Measurements from ENCODE around the gene SPI1.
A peak's percentile ranks its signal among the peaks of the same experiment; 100 is the strongest.

The SPI1 gene

DNA sequence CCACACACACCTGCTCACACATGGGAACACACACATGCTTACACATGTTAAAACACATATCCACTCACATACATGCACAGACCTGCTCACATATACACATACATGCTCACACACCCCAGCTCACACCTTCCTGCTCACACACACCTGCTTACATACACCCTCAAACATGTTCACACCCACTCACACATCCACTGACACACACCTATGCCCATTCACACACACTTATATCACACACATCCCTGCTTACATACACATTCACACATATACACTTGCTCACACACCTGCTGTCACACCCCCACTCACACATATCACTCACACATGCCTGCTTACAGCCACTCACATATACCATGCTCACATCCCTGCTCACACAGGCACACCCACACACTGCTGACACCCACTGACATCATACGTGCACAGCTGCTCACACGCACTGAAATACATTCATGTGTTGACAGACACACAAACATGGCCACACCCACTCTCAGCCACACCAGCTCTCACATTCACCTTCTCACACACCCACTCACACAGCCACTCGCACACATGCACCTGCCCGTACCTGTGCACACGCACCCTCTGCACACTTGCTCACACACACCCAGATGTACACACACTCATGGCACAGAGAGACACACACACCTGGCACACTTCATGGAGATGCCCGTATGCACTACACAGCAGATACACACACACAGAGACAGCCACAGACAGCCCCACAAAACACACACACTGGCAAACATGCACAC lies 20.2 kb downstream of the SPI1 start:
- DNase-seq (ENCODE audit: low spot score) = no peak

DNA sequence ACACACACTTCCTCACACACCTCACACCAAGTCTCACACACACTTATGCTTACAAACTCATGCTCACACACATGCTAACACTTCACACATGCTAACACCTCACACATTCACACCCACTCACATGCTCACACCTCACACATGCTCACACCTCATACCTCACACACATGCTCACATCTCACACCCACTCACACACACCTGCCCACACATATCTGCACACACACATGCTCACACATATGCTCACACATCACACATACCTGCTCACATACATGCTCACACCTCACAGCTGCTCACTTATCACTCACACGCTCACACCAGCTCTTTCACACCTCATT lies 21.4 kb downstream of the SPI1 start:
- no peak for DNase-seq (ENCODE audit: low spot score)

DNA sequence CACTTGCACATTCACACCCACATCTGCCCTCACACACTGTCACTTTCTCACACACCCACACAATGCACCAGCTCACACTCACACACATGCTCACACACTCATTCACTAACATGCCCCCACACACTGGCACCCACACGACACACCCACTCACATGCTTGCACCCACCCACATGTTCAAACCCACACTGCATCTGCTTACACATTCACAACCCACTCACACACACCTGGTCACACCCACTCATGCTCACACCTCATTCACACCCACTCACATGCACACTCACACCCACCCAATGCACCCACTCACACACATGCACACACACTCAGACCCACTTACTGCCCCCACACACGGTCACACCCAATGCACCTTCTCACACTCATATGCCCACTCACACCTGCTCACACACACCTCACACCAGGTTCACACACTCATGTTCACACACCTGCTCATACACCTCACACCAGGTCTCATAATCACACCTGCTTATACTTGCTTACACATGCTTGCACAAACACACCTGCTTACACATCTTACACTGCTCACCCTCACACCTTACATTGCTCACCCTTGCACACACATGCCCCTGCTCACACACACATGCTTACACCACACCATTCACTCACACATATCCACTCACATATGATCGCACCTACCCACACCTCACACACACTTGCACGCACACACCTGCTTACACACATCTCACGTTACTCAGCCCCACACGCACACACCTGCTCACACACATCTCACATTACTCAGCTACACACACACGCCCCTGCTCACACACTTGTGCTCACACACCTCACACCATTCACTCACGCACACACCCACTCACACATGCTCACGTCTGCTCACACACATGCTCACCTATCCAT lies 22.0 kb downstream of the SPI1 start:
- no peak for DNase-seq (ENCODE audit: low spot score)

DNA sequence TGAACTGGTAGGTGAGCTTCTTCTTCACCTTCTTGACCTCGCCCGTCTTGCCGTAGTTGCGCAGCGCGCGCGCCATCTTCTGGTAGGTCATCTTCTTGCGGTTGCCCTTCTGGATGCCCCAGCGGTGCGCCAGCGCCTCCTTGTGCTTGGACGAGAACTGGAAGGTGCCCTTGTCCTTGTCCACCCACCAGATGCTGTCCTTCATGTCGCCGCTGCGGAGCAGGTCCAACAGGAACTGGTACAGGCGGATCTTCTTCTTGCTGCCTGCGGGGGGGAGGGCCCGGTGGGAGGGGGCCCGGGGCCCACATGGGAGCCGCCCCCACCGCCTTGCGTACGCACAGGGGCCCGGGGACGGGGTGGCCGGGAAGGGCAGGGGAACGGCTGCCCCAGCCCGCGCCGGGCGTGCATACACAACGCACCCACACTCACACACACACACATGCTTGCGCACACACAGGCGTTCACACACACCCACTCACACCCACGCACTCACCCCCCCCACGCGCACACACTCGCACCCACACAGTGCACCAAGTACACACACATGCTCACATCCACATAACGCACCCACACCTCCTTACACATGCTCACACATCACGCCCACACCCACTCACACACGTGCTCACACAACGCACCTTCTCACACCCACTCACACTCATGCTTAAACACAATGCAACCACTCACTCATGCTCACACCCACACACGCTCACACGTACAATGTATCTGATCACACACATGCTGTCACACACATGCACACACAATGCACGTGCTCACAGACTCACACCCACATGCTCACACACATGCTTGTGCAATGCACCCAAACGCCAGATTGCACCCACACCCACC lies 22.8 kb downstream of the SPI1 start:
- peak; percentile 92 for DNase-seq (ENCODE audit: low spot score)

DNA sequence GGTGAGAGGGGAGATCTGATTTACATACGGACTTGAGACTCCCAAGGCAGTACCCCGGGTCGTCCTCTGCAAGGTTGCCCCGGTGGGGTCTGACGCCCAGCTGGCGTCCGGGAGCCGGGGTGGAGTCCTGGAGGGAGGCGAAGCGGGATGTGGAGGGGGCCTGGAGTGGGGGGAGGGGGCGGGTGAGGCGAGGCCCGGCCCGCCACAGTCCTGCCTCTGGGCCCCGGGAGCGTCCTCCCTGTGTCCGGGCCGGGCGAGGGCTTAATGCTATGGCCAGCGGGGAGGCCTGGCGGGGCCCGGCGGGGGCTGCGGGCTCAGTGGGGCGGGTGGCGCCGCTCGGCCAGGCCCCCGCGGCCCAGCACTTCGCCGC lies 23.4 kb downstream of the SPI1 start:
- no peak for DNase-seq (ENCODE audit: low spot score)

DNA sequence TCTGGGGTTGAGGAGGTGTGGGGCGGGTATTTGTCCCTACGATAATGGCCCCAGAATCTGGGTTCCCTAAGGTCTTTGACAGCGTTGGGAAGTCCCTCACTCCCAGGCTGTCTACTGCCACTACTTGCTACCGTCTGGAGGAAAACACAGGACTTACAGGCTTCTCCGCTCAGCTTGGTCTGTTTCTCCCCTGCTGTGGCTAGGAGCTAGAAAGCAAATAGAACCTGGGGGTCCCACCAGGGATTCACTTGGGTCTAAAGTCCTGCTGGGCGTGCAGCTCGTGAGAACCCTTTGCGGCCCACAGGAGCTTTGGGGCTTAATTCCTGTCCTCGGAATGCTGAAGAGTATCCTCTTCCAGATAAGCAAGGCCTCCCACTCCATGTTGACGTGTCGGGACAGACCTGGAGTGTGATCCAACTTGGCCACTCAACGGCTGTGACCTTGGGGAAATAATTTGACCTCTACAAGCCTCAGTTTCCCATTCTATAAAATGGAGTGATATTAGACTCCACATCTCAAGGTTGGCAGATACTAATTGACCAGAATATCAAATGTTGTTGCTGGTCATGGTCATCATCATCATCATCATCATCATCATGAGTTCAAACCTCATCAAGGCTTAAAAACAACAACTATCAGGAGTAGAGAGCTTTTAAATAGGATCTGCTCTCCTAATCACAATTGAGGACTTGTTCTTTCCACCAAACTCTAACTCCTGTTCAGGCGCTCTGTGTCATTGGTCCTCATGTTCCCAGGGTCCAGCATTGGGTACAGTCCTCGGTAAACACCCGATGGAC lies 24.2 kb downstream of the SPI1 start:
- DNase-seq (ENCODE audit: low spot score) = no peak

DNA sequence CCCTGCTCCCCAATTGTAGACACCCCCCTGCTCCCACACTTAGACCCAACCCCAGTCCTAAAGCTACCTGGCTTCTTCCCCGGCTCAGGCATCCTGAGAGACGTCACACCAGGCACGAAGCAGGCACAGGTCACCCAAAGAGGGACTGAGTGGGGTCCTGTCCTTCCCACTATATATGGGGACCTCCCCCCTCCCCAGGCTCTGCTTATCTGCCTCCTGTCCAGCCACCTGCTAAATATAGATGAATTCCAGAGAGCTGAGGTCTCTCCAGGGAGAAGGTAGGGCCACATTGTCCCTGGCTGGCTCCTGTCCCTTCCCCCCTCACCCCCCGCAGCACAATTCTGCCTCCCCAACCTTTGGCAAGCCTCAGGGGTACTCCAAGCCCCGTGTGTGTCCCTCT lies 25.8 kb downstream of the SPI1 start, which contains the start of gene MYBPC3:
Gene MYBPC3, minus strand, starts transcription at position 147 of the 400 bp plus-strand sequence. Its CDS starts 55 bp downstream, at position 92.
- no peak for DNase-seq (ENCODE audit: low spot score)

DNA sequence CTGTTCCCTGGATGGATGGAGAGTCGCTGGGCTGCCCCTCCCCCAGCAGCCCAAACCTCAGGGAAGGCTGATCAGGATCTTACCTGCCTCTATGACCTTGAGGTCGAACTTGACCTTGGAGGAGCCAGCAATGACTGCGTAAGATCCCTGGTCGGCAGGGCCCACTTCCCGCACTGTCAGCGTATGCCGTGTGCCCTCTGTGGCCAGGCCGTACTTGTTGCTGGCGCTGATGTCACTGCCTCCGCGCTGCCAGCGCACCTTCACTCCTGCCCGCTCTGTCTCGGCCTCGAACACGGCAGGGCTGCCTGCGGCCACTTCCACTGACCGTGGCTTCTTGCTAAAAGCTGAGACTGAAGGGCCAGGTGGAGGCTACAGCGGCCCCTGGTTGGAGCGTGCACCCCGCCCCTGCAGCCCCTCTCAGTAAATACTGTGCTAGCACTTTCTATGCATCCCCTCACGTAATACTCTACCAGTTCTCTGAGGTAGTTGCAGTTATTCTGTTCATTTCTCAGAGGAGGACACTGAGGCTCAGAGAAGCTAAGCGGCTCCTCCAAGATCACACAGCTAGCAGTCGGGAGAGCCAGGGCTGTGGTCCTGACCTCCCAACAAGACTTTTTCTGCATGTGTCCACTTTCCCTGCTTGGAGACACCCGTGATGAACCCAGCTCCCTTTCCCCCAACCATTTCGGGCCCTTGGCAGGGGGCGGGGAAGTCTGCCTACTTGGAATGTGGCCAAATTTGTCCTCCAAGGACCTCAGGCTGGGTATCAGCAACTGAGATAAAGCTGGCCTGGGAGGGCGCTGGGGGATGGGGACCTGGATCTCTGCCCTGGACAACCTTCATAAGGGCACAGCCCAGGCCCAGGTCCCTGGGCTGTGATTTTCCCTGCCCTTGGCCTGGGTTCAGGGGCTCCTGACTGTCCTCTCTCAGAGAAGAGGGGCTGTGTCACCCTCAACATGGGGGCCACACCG lies 26.9 kb downstream of the SPI1 start:
- no peak for DNase-seq (ENCODE audit: low spot score)

DNA sequence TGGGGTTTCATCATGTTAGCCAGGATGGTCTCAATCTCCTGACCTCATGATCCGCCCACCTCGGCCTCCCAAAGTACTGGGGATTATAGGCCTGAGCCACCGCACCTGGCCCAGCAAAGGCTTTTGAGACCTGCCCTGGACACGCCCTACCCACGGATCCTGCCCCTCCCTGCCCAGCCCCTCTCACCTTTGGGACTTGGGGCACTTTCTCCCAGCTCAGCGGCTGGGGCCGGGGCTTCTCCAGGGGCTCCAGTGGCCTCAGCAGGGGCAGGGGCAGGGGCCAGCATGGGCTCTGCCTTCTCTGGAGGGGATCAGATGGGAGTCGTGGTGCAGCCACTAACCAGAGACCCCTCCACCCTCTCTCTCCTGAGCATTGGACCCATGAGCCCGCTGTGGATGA lies 28.0 kb downstream of the SPI1 start:
- DNase-seq (ENCODE audit: low spot score) = no peak

DNA sequence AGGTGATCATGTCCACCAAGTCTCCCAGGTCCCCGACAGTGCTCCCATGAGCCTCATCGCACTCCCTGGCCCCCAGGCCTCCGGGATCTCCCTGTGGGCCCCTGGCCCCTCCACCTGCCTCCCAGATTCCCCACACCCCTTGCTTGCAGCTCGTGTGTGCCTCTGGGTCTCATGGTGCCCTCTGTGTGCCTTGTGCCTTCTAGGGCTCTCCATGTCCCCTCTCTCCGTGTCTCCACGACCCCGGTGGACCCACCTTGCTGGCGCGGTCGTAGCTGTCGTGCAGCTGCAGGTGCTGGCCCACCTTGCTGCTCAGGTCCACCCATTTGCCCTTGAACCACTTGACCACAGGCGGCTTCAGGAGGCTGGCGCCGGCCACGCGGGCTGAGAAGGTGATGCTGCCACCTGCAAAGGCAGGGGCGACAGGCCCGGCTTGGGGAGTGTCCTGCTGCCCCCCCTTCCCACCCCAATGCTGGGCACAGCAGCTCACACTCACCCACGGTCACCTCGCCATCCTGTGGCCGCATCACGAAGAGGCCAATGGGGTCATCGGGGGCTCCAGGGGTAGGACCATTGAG lies 28.7 kb downstream of the SPI1 start:
- DNase-seq (ENCODE audit: low spot score) = no peak

DNA sequence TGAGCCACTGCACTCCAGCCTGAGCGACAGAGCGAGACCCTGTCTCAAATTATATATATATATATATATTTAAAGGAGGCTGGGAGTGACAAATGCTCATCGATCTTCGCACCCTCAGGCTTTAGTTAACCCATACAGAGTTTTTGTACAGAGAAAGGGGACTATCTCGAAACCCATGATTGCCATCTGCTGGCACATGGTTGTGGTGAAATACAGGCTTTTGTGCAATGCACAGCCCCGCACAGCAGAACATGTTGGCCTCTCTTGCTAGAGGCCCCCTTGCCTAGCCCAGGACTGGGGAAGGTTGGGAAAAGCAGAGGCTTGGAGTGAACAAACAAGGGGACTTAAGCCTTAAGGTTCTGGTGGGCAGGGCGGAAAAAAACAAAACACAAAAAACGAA lies 29.5 kb downstream of the SPI1 start:
- DNase-seq (ENCODE audit: low spot score) = no peak

DNA sequence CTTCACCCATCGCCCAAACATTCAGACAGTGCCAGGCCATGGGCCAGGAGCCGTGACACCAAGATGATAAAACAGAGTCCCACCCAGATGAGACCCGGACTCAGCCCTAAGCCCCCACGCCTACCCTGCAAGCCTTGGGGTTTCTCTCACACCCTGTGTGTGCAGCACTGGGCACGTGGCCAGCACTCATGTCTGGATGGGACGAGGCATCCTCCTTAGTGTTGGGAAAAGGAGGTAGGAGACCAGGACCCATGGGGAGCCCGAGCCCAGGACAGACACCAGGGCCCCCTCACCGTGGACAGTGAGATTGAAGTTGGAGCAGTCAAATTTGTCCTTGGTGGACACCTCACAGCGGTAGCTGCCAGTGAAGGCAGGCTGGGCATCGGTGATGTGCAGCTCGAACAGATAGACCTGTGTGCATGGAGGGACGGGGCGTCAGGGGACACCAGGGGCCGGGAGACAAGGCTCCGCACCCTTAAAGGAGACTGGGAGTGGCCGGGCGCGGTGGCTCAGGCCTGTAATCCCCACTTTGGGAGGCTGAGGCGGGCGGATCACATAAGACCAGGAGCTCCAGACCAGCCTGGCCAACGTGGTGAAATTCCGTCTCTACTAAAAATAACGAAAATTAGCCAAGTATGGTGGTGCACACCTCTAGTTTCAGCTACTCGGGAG lies 30.1 kb downstream of the SPI1 start:
- DNase-seq (ENCODE audit: low spot score) = no peak

DNA sequence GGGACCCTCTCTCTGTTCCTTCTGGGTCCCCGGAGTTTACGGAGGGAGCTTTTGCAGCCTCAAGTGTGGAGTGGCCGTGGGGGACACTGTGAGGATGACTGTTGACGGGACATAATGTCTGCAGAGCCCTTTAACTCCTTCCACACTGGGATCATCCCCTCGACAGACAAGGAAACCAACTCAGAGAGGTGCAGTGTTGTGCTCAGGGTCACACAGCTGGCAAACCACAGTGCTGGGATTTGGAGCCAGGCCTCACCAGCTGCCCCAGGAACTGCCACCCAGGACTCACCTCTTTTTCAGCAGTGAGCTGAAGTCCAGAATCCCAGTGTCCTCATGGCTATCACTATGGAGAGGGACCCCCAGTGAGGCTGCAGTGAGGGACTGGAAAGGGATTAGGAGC lies 31.2 kb downstream of the SPI1 start:
- no peak for DNase-seq (ENCODE audit: low spot score)

DNA sequence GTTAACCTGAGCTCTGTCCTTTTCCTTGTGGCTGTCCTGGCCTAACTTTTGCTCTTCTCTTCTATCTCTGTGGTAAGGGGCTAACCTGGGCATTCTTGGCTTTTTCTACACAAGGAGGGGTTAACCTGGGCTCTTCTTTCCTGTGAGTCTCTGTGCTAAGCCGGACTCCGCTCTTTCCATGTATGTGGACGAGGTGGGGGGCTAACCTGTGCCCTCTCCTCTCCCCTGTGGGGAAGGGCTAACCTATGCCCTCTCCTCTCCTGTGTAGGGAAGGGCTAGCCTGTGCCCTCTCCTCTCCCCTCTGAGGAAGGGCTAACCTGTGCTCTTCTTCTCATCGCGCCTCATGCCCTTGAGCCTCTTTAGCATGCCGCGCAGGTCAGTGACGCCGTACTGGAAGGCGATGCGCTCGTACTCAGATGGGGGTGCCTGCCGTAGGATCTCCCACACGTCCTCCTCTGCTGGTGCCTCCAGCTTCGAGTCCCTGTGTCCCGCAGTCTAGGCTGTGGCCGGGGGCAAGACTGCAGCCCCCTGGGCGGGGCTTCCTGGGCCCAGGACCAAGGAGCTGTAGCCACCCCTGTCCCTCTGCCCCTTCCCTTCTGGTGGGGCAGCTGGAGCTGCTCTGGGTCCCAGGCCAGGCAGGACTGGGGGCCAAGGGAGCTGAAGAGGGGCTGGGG lies 32.3 kb downstream of the SPI1 start:
- DNase-seq (ENCODE audit: low spot score) = no peak

DNA sequence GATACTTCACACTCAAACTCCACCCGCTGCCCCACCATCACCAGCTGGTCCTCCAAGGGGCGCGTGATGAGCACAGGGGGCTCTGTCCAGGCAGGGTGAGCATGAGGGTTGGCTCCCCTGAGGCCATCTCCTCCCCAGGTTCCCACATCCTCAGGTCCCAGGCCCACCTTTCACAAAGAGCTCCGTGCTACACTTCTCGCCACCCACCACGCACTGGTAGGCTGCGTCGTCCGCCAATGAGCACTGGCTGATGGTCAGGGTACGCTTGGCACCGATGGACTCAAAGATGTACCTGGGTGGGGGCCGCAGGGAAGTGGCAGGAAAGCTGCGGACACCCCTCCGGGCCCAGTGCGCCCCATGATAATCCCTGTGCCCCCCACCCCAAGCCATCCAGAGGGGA lies 35.5 kb downstream of the SPI1 start:
- no peak for DNase-seq (ENCODE audit: low spot score)

DNA sequence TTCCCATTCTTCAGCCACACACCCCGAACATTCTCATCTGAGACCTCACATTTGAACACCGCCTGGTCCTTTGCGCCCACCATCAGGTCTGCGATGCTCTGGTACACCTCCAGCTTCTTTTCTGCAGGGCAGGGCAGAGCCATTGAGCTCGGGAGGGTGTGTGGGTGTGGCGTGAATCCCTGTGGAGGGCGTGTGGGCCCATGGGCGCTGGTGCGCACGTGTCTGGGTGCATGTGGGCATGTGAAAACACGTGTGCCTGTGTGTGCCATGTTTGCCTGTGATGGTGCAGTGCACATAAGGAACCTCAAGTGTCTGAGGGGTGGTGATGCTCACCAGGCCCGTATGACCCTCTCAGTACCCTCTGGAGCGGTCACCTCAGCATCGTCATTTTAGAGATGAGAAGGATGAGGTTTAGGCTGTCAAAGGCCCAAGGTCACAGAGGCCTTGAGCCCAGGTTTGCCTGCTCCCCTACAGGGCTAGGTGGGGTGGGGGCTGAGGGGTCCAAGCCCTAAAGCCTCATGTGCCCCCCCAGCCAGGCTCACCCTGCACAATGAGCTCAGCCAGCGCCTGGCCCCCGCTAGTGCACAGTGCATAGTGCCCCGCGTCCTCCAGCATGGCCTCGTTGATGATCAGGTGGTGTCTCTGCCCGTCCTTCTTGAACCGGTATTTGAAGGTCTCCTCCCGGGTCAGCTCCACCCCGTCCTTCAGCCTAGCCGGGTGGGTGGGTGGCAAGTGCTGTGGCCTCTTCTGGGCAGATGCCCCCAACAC lies 36.1 kb downstream of the SPI1 start:
- DNase-seq (ENCODE audit: low spot score) = no peak

DNA sequence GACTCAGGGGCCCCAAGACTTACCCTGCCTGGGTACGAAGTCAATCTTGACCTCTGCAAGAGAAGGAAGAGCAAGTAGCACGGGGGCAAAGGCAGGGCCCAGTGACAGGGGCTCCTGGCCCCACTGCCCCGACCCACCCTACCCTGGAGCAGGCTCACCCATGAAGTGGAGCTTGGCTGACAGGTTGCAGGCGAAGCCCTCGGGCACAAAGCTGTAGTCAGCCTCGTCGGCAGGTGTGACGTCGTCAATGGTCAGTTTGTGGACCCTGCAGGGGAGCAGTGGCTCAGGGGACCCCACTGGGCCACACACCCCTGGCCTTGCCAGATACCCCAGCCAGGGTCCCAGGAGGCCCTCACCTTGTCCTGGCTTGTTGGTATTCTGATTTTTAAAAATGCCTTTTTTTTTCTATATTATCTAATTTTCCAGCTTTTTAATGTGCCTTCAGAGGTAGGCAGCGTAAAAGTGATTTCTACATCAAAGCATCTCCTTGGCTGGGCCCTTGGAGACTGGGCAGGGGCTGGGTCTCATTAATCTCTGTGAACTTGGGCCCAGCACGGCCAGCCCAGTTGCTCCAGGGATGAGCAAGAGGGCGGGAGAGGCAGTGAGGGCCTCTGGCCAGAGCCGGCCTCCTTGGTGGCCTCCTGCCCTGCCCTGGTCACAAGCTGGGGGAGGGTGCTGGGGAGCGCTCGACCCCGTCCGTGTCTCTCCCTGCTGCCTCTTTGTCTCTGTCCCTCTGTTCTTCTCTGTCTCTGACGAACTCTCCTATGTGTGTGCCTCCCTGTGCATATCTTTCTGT lies 37.2 kb downstream of the SPI1 start:
- no peak for DNase-seq (ENCODE audit: low spot score)

All from iPS-NIHi11 (cell line).